SH-SY5Y (cell line): ENCODE data around the gene HOXA3.

Source experiments
- GATA2 ChIP-seq: IDR thresholded peaks from 2 replicates; pipeline ENCODE4 v1.6.1; 2011; ENCODE audit warnings: mild to moderate bottlenecking, low read depth, low read length
- GATA3 ChIP-seq: IDR thresholded peaks from 2 replicates; pipeline ENCODE4 v1.6.1; 2011; ENCODE audit warnings: low read depth, mild to moderate bottlenecking, low read length, moderate library complexity

Gene HOXA3

DNA sequence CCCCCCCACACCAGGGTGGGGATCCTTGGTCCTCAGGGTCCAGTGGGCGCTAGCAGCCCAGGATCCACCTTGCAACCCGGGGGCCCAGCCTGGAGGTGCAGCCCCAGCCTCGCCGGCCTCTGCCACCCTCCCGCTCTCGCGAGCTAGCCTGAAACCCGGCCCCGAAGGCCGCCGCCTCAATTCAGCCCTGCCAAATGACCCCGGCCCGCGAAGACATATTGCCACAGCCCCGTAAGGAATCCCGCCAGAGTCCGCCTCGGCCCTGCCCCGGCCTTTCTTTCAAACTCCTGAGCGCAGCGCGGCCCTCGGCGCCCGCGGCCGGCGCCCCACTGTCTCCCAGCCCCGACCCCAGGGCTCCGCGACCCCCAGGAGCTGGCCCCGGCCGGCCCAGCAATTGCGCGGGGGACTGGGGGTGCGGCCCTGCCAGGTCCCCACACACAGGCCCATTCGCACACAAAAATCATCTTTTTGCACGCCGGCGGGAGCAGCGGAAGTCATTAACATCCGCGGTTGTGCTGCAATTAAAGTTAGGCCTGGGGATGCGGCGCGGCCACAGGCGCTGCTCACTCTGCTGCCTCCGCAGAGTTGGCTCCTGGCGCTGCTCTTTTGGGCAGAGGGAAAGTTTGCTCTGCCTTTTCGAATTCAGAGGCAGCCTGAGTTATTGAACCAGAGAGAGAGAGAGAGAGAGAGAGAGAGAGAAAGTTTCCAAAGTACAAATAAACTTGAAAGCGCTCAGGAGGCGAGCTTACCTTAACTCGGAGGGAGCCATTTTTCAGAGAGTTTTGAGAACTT is 12.9 kb downstream of the HOXA3 start:
- TF ChIP-seq GATA2 (no peak), GATA3 (no peak)

DNA sequence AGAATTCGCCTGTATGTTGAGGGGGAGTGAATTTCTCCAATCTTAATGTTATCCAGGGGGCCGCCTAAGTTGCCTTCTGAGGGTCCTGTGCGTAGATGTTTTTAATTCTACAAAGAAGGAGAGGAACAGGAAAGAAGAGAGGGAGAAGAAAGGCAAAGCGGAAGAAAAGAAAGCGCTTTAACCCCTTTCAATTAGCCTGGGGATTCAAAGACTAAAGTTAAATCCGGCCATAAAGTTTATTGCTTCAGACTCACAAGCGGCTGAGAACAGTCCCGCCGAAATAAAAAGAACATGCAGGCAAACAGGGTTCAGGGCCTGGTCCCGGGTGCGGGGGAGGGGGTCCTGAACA is 13.4 kb downstream of the HOXA3 start:
- TF ChIP-seq GATA3 (no peak), GATA2 (no peak)

DNA sequence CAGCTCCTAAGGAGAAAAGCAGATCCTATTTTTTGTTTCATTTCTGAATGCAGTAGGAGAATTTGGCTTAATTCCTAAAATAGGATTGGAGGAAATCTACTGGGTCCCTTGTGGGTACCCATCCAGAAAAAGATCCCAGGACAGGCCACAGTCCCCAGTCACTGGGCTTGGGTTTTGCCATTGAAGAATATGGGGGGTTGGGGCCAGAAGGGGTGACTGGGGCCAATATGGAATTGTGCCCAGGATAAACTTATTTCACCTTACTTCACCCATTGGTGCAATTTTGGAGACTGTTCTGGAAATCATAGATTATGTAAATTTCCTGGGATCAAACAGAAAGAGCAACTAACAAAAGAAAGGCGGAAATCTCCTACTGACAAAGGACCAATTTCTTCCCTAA is 13.9 kb downstream of the HOXA3 start:
- TF ChIP-seq GATA3 (no peak), GATA2 (no peak)

DNA sequence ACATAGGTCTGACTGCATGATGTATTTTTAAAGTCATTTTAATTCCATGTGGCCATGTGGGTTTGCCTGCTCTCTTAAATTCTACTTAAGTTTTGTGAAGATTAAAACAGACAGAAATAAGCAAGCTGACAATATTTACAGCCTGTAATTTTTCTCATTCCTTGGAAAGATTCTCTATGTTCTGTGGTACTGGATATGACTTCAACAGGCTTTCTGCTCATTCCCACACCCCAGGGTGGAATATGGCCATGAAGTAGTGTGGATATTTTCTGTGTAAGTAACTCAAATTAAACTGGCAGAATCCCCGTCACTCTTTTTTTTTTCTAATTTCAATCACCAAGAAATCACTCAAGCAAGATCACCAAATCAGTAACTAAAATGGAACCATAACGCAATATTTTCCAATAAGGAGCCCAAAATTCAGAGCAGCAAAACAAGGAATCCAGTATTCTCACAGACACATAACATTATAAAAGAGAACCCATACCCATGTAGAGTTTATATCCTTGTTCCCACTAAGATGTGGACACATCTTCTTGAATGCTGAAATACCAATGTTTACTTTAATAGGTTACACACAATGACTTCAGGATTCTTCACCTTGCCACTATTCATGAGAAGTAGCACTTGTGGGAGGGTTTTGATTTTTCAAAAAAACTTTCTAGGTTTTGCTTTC is 14.6 kb downstream of the HOXA3 start:
- TF ChIP-seq GATA2 = no peak
- no peak for TF ChIP-seq GATA3

DNA sequence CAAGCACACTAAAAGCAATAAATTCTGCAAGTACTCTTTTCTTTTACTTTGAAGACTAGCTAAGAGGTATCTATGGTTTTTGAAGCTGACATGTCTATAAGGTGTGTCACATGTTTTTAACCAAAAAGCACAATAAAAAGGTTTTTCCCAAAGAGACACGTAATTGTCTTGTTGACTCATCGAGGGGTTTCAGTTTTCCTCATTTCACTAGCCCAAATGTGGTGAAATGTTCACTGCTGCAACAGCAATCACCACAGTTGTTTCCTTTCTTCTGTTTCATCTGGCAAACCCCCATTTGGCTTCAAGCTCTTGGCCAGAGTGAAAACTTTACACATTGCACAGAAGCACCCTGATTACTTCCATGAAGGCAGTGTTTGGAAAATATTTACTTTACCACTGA is 18.0 kb downstream of the HOXA3 start:
- TF ChIP-seq GATA2 = no peak
- TF ChIP-seq GATA3 = no peak

DNA sequence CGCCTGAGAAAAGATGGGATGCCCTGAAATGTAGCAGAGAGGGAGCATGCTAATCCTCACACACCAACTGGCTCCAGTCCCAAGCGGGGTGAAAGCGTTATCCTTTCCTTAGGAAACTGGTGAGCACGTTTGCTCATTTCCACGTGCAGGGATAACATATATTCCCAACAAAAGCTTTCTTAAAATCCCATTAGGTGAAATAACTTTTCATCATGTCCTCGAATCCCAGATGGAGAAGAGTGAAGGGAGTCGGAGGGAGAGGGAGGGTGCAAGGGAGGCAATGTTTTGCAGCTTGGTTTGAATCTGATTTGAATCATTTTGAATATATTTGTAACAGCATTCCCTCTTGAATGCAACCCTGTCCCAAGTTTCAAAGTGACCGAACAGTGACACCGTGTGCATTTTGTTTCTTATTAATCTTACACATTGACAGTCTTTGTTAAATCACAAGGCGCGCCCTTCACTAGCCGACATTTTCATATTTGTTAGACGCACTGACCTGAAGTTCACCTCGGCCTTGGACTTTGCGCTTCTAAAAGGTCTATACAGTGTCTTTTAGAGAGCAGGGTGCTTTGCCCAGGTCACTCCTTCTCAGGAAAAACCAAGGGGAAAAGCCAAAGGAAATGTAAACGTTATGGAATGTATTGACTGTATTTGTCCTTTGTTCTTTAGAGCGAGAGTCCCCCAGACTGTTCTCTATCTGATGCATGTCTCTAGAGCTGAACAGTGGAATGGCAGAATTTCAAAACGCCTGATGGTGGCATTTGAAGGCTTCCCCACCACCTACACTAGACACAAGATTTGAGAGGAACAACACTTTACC is 18.8 kb downstream of the HOXA3 start:
- TF ChIP-seq GATA2 = no peak
- no peak for TF ChIP-seq GATA3

DNA sequence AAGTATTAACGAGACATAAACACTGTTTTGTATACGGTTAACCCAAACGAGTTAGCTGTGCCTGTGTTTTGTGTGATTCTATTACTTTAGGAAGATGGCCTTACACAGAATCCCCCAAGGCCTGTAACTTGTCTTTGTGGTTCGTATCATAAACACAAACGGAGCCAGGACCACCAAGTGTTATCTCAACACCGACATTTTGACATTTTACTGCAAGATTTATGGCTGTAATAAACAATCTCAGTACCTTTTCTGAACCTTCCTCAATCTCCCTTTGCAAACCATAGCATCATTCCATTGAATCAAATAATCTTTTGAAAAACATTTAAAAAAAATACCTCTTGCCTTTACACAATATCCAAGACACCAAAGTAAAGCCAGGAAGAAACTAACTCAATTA is 19.4 kb downstream of the HOXA3 start:
- TF ChIP-seq GATA3 (no peak), GATA2 (no peak)

DNA sequence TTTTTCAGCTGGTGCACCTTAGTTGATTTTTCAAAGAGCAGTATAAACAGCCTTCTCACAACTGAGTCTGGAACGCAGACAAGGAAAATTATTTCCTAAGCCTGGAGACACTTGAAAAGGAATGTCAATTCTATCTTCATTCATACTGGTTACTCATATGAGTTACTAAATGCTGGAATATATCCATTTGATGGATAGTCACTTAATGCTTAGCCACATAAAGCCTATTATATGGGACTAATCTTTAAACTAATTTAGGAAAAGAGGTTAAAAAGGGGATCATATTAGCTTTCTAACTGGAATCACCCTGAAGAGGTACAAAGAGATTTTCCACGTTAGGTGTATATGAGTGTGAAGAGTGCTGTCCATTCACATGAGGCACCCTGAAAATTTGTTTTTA is 20.2 kb downstream of the HOXA3 start:
- TF ChIP-seq GATA2 (no peak), GATA3 (no peak)

DNA sequence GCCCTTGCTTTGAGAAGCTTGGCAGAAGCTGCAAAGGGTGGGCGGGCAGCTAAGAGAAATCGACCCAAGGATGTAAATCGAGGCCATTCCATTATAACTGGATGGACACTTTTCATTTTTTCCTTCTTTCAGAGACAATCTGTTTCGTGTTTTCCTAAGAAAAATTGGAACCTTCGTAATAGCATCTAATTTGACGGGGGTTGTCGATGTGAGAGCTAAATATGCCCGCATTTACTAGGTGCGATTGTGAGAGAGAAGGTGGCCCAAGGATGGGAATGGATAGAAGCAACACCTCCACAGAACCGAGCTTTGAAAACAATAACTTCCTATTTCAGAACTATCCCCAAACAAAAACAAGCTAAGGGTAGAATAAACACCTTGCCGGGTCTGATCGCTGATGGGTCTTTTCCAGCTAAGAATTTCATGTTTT is 21.0 kb downstream of the HOXA3 start:
- TF ChIP-seq GATA2 (no peak), GATA3 (no peak)

DNA sequence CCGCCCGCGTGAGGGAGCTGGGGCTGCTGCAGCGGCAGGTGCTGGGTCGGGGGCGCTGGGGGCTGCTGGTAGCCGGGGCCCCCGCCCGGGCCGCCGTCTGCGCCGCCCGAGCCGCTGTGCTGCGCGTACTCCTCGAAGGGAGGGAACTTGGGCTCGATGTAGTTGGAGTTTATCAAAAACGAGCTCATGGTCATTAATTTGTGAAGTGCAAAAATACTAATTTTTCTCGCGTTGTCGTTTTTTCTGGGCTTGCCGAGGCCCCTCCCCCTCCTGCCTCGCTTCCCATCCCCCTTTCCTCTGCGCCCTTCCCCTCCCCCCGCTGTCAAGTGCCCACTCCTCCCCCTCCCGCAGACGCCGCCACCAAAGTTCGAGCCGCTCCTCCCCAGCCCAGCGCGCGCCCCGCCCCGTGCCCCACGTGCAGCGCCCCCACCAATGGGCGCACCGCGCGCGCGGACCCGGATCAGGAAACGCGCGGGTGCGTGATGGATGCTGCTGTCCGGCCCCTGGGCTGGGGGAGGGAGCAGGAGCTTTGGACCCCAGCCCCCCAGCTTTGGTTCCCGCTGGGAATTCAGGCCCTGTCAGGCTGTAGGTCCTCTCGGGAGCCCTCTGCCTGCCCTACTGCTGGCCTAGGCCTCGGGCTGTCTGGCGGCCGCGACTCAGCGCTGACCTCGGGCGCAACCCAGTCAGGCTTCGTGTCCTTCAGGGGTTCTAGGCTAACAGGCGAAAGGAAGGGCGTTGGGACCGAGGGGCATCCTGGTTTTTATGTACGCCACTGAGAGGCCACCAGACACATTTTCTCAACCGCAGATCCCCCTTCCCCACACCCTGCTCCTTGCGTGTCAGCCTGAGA is 21.6 kb downstream of the HOXA3 start, which contains the start of gene HOXA4:
Gene HOXA4 (minus strand): TSS at position 218 of the 850 bp plus-strand sequence. CDS start 24 bp downstream, at position 194.
- TF ChIP-seq GATA2 = no peak
- no peak for TF ChIP-seq GATA3

DNA sequence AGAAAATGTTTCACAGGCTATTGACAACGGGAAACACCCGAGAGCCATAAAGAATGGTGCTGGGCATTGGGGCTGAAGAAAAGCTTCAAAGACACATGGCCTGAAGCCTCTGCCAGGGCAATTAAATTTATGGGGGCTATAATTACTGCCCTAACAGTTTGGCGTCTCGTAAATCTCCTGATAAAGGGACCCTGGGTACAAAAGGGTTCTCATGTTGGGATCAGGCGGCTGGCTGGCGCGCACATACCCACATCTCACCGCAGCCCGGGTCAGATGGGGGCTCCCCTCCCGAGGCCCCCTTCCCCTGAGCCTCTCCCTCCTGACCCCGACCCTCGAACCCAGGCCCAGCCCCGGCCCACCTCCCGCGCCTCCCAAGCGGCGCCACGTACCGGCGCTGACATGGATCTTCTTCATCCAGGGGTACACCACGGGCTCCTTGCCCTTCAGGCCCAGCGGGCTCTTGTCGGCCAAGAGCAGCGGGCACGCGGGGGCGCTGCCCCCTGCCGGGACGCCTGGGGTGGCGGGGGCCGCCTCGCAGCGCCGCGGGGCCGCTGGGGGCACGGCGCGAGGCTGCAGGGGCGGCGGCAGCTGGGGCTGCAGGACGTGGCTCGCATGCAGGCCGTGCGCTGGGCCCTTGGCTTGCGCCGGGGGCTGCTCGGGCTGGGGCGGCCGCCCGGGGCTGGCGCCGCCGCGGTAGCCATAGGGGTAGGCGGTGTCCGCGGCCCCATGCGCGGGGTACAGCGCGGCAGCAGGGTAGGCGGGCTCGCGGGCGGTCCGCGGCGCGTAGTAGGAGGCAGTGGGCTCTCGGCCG is 22.4 kb downstream of the HOXA3 start:
- TF ChIP-seq GATA3 = no peak

DNA sequence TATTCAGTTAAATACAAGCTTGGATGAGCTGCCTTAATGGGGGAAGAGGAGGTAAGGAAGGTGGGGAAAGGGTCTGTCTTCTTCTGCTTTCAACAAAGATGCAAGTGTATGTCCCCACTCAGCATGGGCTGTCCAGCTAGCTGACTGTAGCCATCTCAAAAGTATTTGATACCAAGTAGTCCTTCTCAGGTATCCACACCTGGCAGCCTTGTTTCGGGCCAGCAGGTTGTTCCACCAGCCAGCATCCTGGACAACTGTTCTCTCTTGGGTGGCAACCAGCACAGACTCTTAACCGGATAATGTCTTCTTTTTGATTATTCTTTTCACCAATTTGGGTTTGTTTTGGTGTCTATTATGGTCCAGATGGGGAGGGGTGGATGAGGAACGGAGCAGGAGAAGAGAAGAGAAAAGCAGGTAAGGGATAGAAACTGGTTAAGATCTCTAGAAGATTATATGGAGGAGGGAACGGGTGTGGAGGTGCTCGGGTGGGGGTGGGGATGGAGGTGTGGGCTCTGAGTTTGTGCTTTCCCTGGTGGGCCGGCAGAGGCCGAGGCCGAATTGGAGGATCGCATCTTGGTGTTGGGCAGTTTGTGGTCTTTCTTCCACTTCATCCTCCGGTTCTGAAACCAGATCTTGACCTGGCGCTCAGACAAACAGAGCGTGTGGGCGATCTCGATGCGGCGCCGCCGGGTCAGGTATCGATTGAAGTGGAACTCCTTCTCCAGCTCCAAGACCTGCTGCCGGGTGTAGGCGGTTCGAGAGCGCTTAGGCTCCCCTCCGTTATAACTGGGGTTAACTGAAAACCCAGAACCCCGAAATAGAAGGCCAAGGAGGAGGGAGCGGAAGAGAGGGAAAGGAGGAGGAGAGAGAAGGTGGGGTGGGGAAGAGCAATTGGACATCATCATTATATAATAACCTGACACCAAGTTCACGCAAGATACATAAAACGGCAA is 23.3 kb downstream of the HOXA3 start:
- TF ChIP-seq GATA2 (no peak), GATA3 (no peak)
